ENCODE measurements around the gene TMEM269. TPM values are rescaled to one million over a fixed set of nuclear protein-coding genes. Genes with fewer than 3 reads are reported as not detected.

Gene TMEM269
- total RNA-seq, 1 donor from 2014 or later = 0.67 TPM

- H3K9me3 Mint-ChIP-seq (ENCODE audit: unreplicated experiment) = no peaks in the 10 kb centered on the region
- H3K36me3 Mint-ChIP-seq (ENCODE audit: unreplicated experiment) = peaks cover 4% of the 10 kb centered on the region
Observed at GRCh38 chr1:42830631-42831030, 45.8 kb downstream of the TMEM269 start.

GRCh38 chr1:42831273-42831672, 46.5 kb downstream of the TMEM269 start:
- Mint-ChIP-seq H3K27me3 (ENCODE audit: unreplicated experiment) (no peaks in the 10 kb centered on the region), H3K4me1 (ENCODE audit: unreplicated experiment) (no peaks in the 10 kb centered on the region), H3K27ac (ENCODE audit: unreplicated experiment) (no peak overlapping the region), H3K9me3 (ENCODE audit: unreplicated experiment) (no peaks in the 10 kb centered on the region), H3K36me3 (ENCODE audit: unreplicated experiment) (peaks cover 8% of the 10 kb centered on the region), H3K4me3 (ENCODE audit: unreplicated experiment) (no peak overlapping the region)
- TF ChIP-seq, protein P1, sequence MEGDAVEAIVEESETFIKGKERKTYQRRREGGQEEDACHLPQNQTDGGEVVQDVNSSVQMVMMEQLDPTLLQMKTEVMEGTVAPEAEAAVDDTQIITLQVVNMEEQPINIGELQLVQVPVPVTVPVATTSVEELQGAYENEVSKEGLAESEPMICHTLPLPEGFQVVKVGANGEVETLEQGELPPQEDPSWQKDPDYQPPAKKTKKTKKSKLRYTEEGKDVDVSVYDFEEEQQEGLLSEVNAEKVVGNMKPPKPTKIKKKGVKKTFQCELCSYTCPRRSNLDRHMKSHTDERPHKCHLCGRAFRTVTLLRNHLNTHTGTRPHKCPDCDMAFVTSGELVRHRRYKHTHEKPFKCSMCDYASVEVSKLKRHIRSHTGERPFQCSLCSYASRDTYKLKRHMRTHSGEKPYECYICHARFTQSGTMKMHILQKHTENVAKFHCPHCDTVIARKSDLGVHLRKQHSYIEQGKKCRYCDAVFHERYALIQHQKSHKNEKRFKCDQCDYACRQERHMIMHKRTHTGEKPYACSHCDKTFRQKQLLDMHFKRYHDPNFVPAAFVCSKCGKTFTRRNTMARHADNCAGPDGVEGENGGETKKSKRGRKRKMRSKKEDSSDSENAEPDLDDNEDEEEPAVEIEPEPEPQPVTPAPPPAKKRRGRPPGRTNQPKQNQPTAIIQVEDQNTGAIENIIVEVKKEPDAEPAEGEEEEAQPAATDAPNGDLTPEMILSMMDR (IDR thresholded peaks at IDR 0.05) = no peak
- no peak for DNase-seq (ENCODE audit: extremely low spot score, unreplicated experiment)

More at GRCh38 chr1:42830631-42831030, 45.8 kb downstream of the TMEM269 start:
- H3K4me3 Mint-ChIP-seq (ENCODE audit: unreplicated experiment) = no peak overlapping the region
- H3K27ac Mint-ChIP-seq (ENCODE audit: unreplicated experiment) = no peak overlapping the region
- TF ChIP-seq, protein P1 (IDR thresholded peaks at IDR 0.05) = no peak
- no peaks in the 10 kb centered on the region for H3K27me3 Mint-ChIP-seq (ENCODE audit: unreplicated experiment)
- DNase-seq (ENCODE audit: extremely low spot score, unreplicated experiment) = no peak
- no peaks in the 10 kb centered on the region for H3K4me1 Mint-ChIP-seq (ENCODE audit: unreplicated experiment)

GRCh38 chr1:42832641-42833240, 48.0 kb downstream of the TMEM269 start:
- TF ChIP-seq, protein P1 (IDR thresholded peaks at IDR 0.05) = no peak
- Mint-ChIP-seq H3K36me3 (ENCODE audit: unreplicated experiment) (peaks cover 8% of the 10 kb centered on the region), H3K9me3 (ENCODE audit: unreplicated experiment) (no peaks in the 10 kb centered on the region), H3K4me1 (ENCODE audit: unreplicated experiment) (no peaks in the 10 kb centered on the region), H3K27me3 (ENCODE audit: unreplicated experiment) (no peaks in the 10 kb centered on the region), H3K4me3 (ENCODE audit: unreplicated experiment) (no peak overlapping the region), H3K27ac (ENCODE audit: unreplicated experiment) (no peak overlapping the region)
- DNase-seq (ENCODE audit: extremely low spot score, unreplicated experiment) = no peak

- DNase-seq (ENCODE audit: extremely low spot score, unreplicated experiment) = no peak
- Mint-ChIP-seq H3K4me1 (ENCODE audit: unreplicated experiment) (no peaks in the 10 kb centered on the region), H3K4me3 (ENCODE audit: unreplicated experiment) (no peak overlapping the region), H3K9me3 (ENCODE audit: unreplicated experiment) (no peaks in the 10 kb centered on the region), H3K36me3 (ENCODE audit: unreplicated experiment) (peaks cover 9% of the 10 kb centered on the region), H3K27me3 (ENCODE audit: unreplicated experiment) (no peaks in the 10 kb centered on the region), H3K27ac (ENCODE audit: unreplicated experiment) (no peak overlapping the region)
- TF ChIP-seq, protein P1 (IDR thresholded peaks at IDR 0.05) = no peak
Observed at GRCh38 chr1:42833981-42834380, 49.2 kb downstream of the TMEM269 start.

DNA sequence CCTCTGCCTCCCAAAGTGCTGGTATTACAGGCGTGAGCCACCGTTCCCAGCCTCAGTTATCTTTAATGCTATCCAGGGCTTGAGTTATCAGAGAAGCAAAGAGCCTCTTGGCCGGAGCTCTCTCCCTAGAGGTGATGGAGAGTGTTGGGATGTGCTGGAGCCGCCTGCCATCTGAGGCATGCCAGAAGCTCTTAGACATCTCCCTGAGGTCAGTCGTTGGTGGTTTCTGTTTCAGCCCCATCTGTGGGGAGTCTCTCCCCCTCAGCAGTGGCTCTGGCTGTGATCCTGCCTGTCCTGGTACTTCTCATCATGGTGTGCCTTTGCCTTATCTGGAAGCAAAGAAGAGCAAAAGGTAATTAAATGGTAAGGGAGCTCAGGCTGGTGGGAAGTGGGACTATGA, 50.0 kb downstream of the TMEM269 start:
- Mint-ChIP-seq H3K27me3 (ENCODE audit: unreplicated experiment) (no peaks in the 10 kb centered on the region), H3K27ac (ENCODE audit: unreplicated experiment) (no peak overlapping the region), H3K36me3 (ENCODE audit: unreplicated experiment) (peaks cover 9% of the 10 kb centered on the region), H3K4me1 (ENCODE audit: unreplicated experiment) (no peaks in the 10 kb centered on the region), H3K4me3 (ENCODE audit: unreplicated experiment) (no peak overlapping the region), H3K9me3 (ENCODE audit: unreplicated experiment) (no peaks in the 10 kb centered on the region)
- TF ChIP-seq, protein P1 (IDR thresholded peaks at IDR 0.05) = no peak
- DNase-seq (ENCODE audit: extremely low spot score, unreplicated experiment) = no peak

Data from osteocyte (in vitro differentiated cells).